RWPE2 (cell line): ENCODE results near the gene NEMP1.

Experiments
- ATAC-seq: fragments of 200-7000 bp; cut with Tn5 transposase; 3 replicates; pipeline ENCODE4 v1.9.1; 2021; ENCODE audit warnings: low read depth
- DNase-seq: peaks from one replicate; pipeline ENCODE4 v3.0.0-alpha.2; 2020; ENCODE audit warnings: low spot score
- H3K27ac ChIP-seq: fragments of 450-650 bp; 2 replicates; pipeline ENCODE4 v1.5.1; 2017; ENCODE audit warnings: mild to moderate bottlenecking; ENCODE audit not compliant: poor library complexity, severe bottlenecking
- H3K27me3 ChIP-seq: fragments of 250-450 bp; sonication (Bioruptor Pico); 2 replicates; pipeline ENCODE4 v1.5.1; 2021; ENCODE audit warnings: mild to moderate bottlenecking, moderate library complexity; ENCODE audit not compliant: insufficient read depth, poor library complexity, severe bottlenecking
- H3K36me3 ChIP-seq: fragments of 250-450 bp; sonication (Bioruptor Pico); 2 replicates; pipeline ENCODE4 v1.5.1; 2020; ENCODE audit warnings: low read depth, mild to moderate bottlenecking, moderate library complexity
- H3K4me1 ChIP-seq: fragments of 250-450 bp; sonication (Bioruptor Pico); 2 replicates; pipeline ENCODE4 v1.5.1; 2021; ENCODE audit warnings: mild to moderate bottlenecking, moderate library complexity; ENCODE audit not compliant: insufficient read depth, poor library complexity, severe bottlenecking
- H3K4me3 ChIP-seq: fragments of 250-450 bp; sonication (Bioruptor Pico); 2 replicates; pipeline ENCODE4 v1.5.1; 2021; ENCODE audit warnings: mild to moderate bottlenecking, moderate library complexity; ENCODE audit not compliant: severe bottlenecking
- H3K9me3 ChIP-seq: fragments of 250-450 bp; sonication (Bioruptor Pico); 2 replicates; pipeline ENCODE4 v1.5.1; 2021; ENCODE audit warnings: mild to moderate bottlenecking, moderate library complexity; ENCODE audit not compliant: severe bottlenecking
- CTCF ChIP-seq: fragments of 450-650 bp; IDR thresholded peaks from one replicate; pipeline ENCODE4 v1.5.1; 2017; ENCODE audit warnings: mild to moderate bottlenecking, moderate library complexity; ENCODE audit not compliant: poor library complexity, severe bottlenecking

The NEMP1 gene

GRCh38 chr12:57110104-57111030 is 31.8 kb upstream of the NEMP1 start:
- peak overlapping the region; percentile 46 for H3K4me3 ChIP-seq
- peaks cover 21% of the 10 kb centered on the region for H3K36me3 ChIP-seq
- ATAC-seq (peak; percentile 12; the same call in 2 of the 3 replicates), DNase-seq (no peak)
- H3K27ac ChIP-seq: peak overlapping the region; percentile 98
- no peaks in the 10 kb centered on the region for H3K9me3 ChIP-seq
- H3K4me1 ChIP-seq: peaks cover 7% of the 10 kb centered on the region
- H3K27me3 ChIP-seq: no peaks in the 10 kb centered on the region
- TF ChIP-seq CTCF: no peak

- Histone ChIP-seq H3K4me3 (peak overlapping the region; percentile 46), H3K27me3 (no peaks in the 10 kb centered on the region), H3K4me1 (peaks cover 7% of the 10 kb centered on the region), H3K9me3 (no peaks in the 10 kb centered on the region), H3K27ac (peak overlapping the region; percentile 98), H3K36me3 (peaks cover 30% of the 10 kb centered on the region)
- TF ChIP-seq CTCF: no peak
- no peak for DNase-seq
- ATAC-seq: no peak
These were observed 30.9 kb upstream of the NEMP1 start for GRCh38 chr12:57109207-57110103.

- no peak for DNase-seq
- H3K9me3 ChIP-seq: no peaks in the 10 kb centered on the region
- H3K27me3 ChIP-seq: no peaks in the 10 kb centered on the region
- H3K4me1 ChIP-seq: peaks cover 2% of the 10 kb centered on the region
- peaks cover 44% of the 10 kb centered on the region for H3K36me3 ChIP-seq
- ATAC-seq: no peak
- H3K4me3 ChIP-seq: no peak overlapping the region
- TF ChIP-seq CTCF: no peak
- H3K27ac ChIP-seq: no peak overlapping the region
These were observed 29.0 kb upstream of the NEMP1 start for GRCh38 chr12:57107456-57108155.

GRCh38 chr12:57106021-57106708 is 27.6 kb upstream of the NEMP1 start:
- no peaks in the 10 kb centered on the region for H3K9me3 ChIP-seq
- no peak for TF ChIP-seq CTCF
- H3K4me3 ChIP-seq: no peak overlapping the region
- H3K27me3 ChIP-seq: no peaks in the 10 kb centered on the region
- peaks cover 53% of the 10 kb centered on the region for H3K36me3 ChIP-seq
- ATAC-seq: no peak
- DNase-seq: no peak
- no peaks in the 10 kb centered on the region for H3K4me1 ChIP-seq
- no peak overlapping the region for H3K27ac ChIP-seq
